Spleen (tissue), 11 donors: Measurements from ENCODE around the gene RPS26. TPM values are rescaled to one million over a fixed set of nuclear protein-coding genes. Genes with fewer than 3 reads are reported as not detected.

ENCODE experiments used
- DNase-seq: peaks from one replicate; pipeline ENCODE4 v3.0.0-alpha.2; 2020
- H3K27ac ChIP-seq, 8 donors: fragments of 200-600 bp; sonication (generic) in 7 of 8; 1 replicate in 4 of 8; 2 replicates in 4 of 8; pipeline versions ENCODE4 v1.5.0 to v1.8.0; 2016 to 2021; ENCODE audit warnings: inconsistent platforms in 4 of 8, mild to moderate bottlenecking in 4 of 8, moderate library complexity in 1 of 8
- H3K27me3 ChIP-seq, 7 donors: fragments of 200-600 bp; sonication (generic) in 6 of 7; replicated peaks in 1 of 7; 1 replicate in 4 of 7; 2 replicates in 3 of 7; pipeline versions ENCODE4 v1.5.0 to v1.8.0; 2016 to 2021; ENCODE audit warnings: inconsistent platforms in 3 of 7, mild to moderate bottlenecking in 1 of 7
- H3K36me3 ChIP-seq, 6 donors: fragments of 200-600 bp; sonication (generic) in 5 of 6; 1 replicate in 4 of 6; 2 replicates in 2 of 6; pipeline versions ENCODE4 v1.5.0 to v1.8.0; 2016 to 2021; ENCODE audit warnings: inconsistent platforms in 2 of 6
- H3K4me1 ChIP-seq, 6 donors: fragments of 200-600 bp; sonication (generic) in 5 of 6; 1 replicate in 3 of 6; 2 replicates in 3 of 6; pipeline versions ENCODE4 v1.5.0 to v1.8.0; 2016 to 2021; ENCODE audit warnings: inconsistent platforms in 3 of 6
- H3K4me3 ChIP-seq, 8 donors: fragments of 200-600 bp; sonication (generic) in 7 of 8; 1 replicate in 4 of 8; 2 replicates in 4 of 8; pipeline versions ENCODE4 v1.5.0 to v1.8.0; 2016 to 2021; ENCODE audit warnings: inconsistent platforms in 4 of 8, mild to moderate bottlenecking in 4 of 8, moderate library complexity in 2 of 8
- H3K9me3 ChIP-seq, 8 donors: fragments of 200-600 bp; sonication (generic) in 7 of 8; 1 replicate in 4 of 8; 2 replicates in 4 of 8; pipeline versions ENCODE4 v1.5.0 to v1.8.0; 2016 to 2021; ENCODE audit warnings: inconsistent platforms in 4 of 8
- CTCF ChIP-seq, 11 experiments: fragments of 200-600 bp in 7 of 11; fragments of 450-650 bp in 4 of 11; sonication (generic) in 4 of 11; IDR thresholded peaks in 8 of 11; conservative IDR thresholded peaks in 3 of 11; 1 replicate in 7 of 11; 2 replicates in 4 of 11; pipeline versions ENCODE4 v1.4.0 to v1.8.0; 2016 to 2021; ENCODE audit warnings: antibody characterized with exemption in 11 of 11, inconsistent platforms in 4 of 11, mild to moderate bottlenecking in 1 of 11
- POLR2A ChIP-seq, 3 donors: fragments of 450-650 bp; IDR thresholded peaks; one replicate each; pipeline ENCODE4 v1.5.1; 2017; ENCODE audit warnings: antibody characterized with exemption in 3 of 3, mild to moderate bottlenecking in 1 of 3
- POLR2AphosphoS5 ChIP-seq, 3 donors: sonication (generic); formaldehyde crosslinking; IDR thresholded peaks; one replicate each; pipeline ENCODE4 v1.5.1; 2017; ENCODE audit warnings: antibody characterized with exemption in 3 of 3
- WGBS, 5 donors: extraction: QIAGEN DNeasy Blood & Tissue Kit in 3 of 5; methylation state at CpG; one replicate each; pipeline versions ENCODE4 v1.1.5 to v1.1.7; 2013 to 2018; 5-methylcytosine and 5-hydroxymethylcytosine counted together
- intact Hi-C: fragments of 100-400 bp; cut with DNase I; formaldehyde crosslinking; loops from one replicate; pipeline ENCODE4 v1.15.0; 2023; ENCODE audit warnings: low total_unique reads
- polyA plus RNA-seq, 3 donors: library from polyadenylated mRNA; stranded (reverse); fragments of 200-250 nt; gene quantifications; one replicate each; pipeline ENCODE4 v1.2.1, GENCODE V29; 2013
- total RNA-seq, 7 donors: library from RNA; depleted of rRNA in 3 of 7; stranded (reverse); fragments of >200 nt in 3 of 7; fragmentation: NEBNext Ultra II Directional in 4 of 7; extraction: Animal tissue kit (Norgen Biotek cat#: 25700) in 4 of 7; gene quantifications; one replicate each; pipeline versions ENCODE4 v1.1.0 to v1.2.1, GENCODE V29; 2016 to 2021
- donor health status: healthy with polysubstance abuse.
- donor health status: DM: no; HTN: no; CAD: no; lungs with moderate emphysema.
- donor health status: DM: no; HTN: no; CAD: no.
- donor health status: Bipolar disorder and iron deficiency.
- donor health status: healthy.
- donor health status: DM: no; HTN: no; CAD: no.
- donor health status: DM: yes; HTN: yes; CAD: no.

Gene RPS26
- total and polyA plus RNA-seq, 10 donors = 15.3 to 2,958 (median 410) TPM

GRCh38 chr12:56013482-56013881, 28.2 kb upstream of the RPS26 start:
- WGBS, 5 donors = 81 to 91% (median 88%) methylated on average over 5 of the region's 5 CpGs
- TF ChIP-seq CTCF (IDR thresholded peaks at IDR 0.05 in 8 of 11, conservative IDR thresholded peaks at IDR 0.05 in 3 of 11) = no peak
- no peak for TF ChIP-seq POLR2A (IDR thresholded peaks at IDR 0.05)
- TF ChIP-seq POLR2AphosphoS5 (IDR thresholded peaks at IDR 0.05) = no peak
- Histone ChIP-seq H3K36me3 (peaks cover 0 to 12% (median 0%) of the 10 kb centered on the region in 6 donors), H3K4me1 (peaks cover 0 to 6% (median 2%) of the 10 kb centered on the region in 6 donors), H3K4me3 (no peak overlapping the region), H3K27ac (no peak overlapping the region), H3K9me3 (no peaks in the 10 kb centered on the region), H3K27me3 (no peaks in the 10 kb centered on the region)
- intact Hi-C loops = no loop called here
- no peak for DNase-seq

GRCh38 chr12:56014205-56014604, 27.5 kb upstream of the RPS26 start:
- H3K27ac ChIP-seq = no peak overlapping the region
- 39 to 56% (median 55%) methylated on average over 2 of the region's 2 CpGs for WGBS, 5 donors

GRCh38 chr12:56017181-56017580, 24.5 kb upstream of the RPS26 start:
- intact Hi-C loops = no loop called here
- Histone ChIP-seq H3K9me3 (no peaks in the 10 kb centered on the region), H3K36me3 (peaks cover 0 to 8% (median 0%) of the 10 kb centered on the region in 6 donors), H3K4me3 (no peak overlapping the region), H3K4me1 (peaks cover 5 to 25% (median 19%) of the 10 kb centered on the region in 6 donors), H3K27ac (no peak overlapping the region), H3K27me3 (no peaks in the 10 kb centered on the region)
- 86 to 99% (median 93%) methylated on average over 4 of the region's 4 CpGs for WGBS, 5 donors
- TF ChIP-seq POLR2AphosphoS5 (IDR thresholded peaks at IDR 0.05) (no peak), CTCF (IDR thresholded peaks at IDR 0.05 in 8 of 11, conservative IDR thresholded peaks at IDR 0.05 in 3 of 11) (no peak), POLR2A (IDR thresholded peaks at IDR 0.05) (no peak)
- no peak for DNase-seq

More at GRCh38 chr12:56014205-56014604, 27.5 kb upstream of the RPS26 start:
- Histone ChIP-seq H3K27me3 (no peaks in the 10 kb centered on the region), H3K4me1 (peaks cover 0 to 1% (median 0%) of the 10 kb centered on the region in 6 donors), H3K36me3 (peaks cover 0 to 13% (median 0%) of the 10 kb centered on the region in 6 donors), H3K4me3 (no peak overlapping the region), H3K9me3 (no peaks in the 10 kb centered on the region)
- intact Hi-C loops = no loop called here
- no peak for DNase-seq
- TF ChIP-seq POLR2AphosphoS5 (IDR thresholded peaks at IDR 0.05) (no peak), POLR2A (IDR thresholded peaks at IDR 0.05) (no peak), CTCF (IDR thresholded peaks at IDR 0.05 in 8 of 11, conservative IDR thresholded peaks at IDR 0.05 in 3 of 11) (no peak)

- intact Hi-C loops = no loop called here
- 89 to 100% (median 96%) methylated on average over 1 of the region's 1 CpG for WGBS, 5 donors
- peaks cover 5 to 33% (median 21%) of the 10 kb centered on the region in 6 donors for H3K4me1 ChIP-seq
- H3K27ac ChIP-seq = no peak overlapping the region
- TF ChIP-seq CTCF (IDR thresholded peaks at IDR 0.05 in 8 of 11, conservative IDR thresholded peaks at IDR 0.05 in 3 of 11) (no peak), POLR2A (IDR thresholded peaks at IDR 0.05) (no peak), POLR2AphosphoS5 (IDR thresholded peaks at IDR 0.05) (no peak)
- H3K4me3 ChIP-seq = no peak overlapping the region
- DNase-seq = no peak
- H3K36me3 ChIP-seq = peaks cover 0 to 8% (median 0%) of the 10 kb centered on the region in 6 donors
- H3K9me3 ChIP-seq = no peaks in the 10 kb centered on the region
- no peaks in the 10 kb centered on the region for H3K27me3 ChIP-seq
Observed at GRCh38 chr12:56018356-56018755, 23.4 kb upstream of the RPS26 start.
